NCI-H2227 treated with DMSO at 0.1 percent for 48 hours (cell line): ENCODE measurements around the gene OPN1MW.
"Not testable (repeated sequence)": the region's sequence is repeated elsewhere in the genome, so short reads cannot be mapped to it uniquely, and the experiment has no call there.

Experiments
- DNase-seq: peaks from one replicate; lab custom pipeline; 2025; lab: John Stamatoyannopoulos, UW

The OPN1MW gene

DNA sequence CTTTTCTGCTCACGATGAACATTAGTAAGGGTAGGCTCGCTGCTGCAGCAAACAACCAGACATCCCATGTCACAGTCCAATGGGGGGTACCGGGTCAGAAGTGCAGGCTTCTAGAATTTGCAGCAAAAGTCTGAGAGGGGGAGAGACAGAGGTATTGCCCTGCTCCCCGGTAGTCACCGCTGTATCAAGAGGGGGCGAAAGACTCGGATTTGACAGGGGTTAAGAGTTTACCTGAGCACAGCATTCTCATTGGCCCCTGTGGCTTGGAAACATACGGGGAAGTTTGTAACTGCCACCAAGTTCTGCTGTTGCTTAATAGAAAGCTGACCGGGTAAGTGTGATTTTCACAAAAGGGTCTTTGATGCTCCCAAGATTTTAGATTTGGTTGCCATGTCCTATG is 28.7 kb downstream of the OPN1MW start:
- not testable (repeated sequence) for DNase-seq

DNA sequence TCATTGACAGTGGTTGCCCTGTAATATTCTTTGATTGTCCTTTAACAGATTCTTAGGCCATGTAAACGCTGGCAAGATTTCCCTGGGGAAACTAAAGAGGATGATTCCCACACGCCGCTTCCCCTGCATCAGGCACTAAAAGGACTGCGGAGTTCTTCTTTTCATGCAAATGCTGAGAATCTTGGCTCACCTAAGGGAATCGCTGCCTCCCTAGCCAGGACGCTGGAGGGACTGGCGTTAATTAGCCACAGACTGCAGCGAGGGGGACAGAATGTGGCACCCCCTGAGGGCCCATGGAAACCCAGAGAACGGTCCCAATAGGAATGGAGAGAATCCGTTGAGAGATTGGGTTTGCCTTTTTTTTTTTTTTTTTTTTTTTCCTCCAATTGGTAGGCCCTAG is 29.1 kb downstream of the OPN1MW start:
- not testable (repeated sequence) for DNase-seq

DNA sequence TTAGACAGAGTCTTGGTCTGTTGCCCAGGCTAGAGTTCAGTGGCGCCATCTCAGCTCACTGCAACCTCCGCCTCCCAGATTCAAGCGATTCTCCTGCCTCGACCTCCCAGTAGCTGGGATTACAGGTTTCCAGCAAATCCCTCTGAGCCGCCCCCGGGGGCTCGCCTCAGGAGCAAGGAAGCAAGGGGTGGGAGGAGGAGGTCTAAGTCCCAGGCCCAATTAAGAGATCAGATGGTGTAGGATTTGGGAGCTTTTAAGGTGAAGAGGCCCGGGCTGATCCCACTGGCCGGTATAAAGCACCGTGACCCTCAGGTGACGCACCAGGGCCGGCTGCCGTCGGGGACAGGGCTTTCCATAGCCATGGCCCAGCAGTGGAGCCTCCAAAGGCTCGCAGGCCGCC is 37.1 kb downstream of the OPN1MW start, which contains the start of gene OPN1MW2:
TSS of gene OPN1MW2 (plus strand) at position 301 of the 400 bp plus-strand sequence. CDS start at position 361, 60 bp downstream.
- not testable (repeated sequence) for DNase-seq

DNA sequence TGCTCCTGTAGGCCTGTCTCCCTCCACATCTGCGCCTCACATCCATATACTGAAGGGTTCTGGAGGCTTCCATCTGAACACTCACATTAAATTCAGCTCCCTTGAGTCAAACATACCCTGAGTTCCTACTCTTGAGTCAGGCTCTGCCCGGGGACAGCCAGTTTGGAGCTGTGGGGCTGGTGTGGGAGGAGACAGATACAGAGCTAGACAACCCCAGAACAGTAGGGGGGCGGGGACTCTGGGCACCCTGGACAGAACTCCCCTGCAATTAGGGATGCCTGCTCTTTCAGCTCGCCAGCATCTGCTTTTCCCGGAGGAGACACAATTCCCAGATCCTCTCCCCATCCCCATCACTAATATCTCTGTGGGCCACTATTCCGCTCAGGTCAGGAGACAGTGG is 42.9 kb downstream of the OPN1MW start:
- DNase-seq: not testable (repeated sequence)

DNA sequence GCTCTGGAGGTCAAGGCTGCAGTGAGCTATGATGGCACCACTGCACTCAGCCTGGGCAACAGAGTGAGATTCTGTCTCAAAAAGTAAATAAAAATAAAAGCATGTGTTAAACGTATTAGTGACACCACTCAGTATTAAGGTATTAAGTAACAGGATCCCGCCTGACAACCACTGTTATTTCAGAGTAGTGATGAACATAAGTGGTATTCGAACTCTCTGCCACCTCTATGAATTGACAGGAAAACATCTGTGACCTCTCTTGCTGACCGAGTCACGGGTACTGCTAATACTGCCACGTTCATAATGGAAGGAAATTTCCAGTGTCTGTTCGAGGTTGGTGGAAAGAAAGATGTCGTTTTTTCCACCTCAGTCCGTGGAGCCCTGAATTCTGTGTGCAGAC is 44.3 kb downstream of the OPN1MW start:
- DNase-seq: not testable (repeated sequence)

DNA sequence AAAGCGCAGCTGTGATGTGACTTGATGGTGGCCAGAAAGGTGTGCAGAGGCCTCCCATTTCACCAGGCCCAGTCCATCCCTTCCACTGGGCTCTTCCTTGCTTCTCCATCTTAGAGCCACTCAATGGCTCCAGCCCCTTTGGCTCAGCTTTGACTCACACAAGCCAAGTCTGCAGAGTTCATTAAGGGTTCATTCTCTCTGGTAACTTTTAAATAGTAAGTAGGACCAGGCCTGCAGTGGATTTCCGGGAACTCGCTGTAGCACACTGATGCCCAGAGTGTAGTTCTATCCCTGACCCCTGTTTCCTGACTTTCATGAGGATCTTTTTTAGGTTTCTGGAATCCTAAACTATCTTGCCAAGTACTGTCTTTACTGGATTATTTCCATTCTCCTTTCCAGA is 49.0 kb downstream of the OPN1MW start:
- not testable (repeated sequence) for DNase-seq

DNA sequence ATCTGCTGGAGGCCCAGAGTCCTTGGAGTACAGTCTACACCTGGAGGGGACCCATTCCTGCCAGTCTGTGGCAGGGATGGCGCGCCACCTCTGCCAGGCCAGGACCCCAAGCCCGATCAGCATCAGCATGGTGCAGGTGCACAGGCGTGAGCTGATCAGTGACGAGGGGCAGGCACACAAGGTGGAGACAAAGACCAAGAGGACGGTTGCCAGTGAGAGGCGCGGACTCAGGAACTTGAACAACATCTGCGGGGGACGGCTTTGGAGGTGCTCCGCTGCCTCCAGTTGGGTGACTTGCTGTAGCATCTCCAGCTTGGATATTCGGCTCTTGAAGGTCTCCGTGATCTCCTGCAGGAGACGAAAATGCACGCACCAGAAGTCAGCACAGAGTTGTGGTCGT is 51.2 kb downstream of the OPN1MW start:
- DNase-seq: not testable (repeated sequence)

DNA sequence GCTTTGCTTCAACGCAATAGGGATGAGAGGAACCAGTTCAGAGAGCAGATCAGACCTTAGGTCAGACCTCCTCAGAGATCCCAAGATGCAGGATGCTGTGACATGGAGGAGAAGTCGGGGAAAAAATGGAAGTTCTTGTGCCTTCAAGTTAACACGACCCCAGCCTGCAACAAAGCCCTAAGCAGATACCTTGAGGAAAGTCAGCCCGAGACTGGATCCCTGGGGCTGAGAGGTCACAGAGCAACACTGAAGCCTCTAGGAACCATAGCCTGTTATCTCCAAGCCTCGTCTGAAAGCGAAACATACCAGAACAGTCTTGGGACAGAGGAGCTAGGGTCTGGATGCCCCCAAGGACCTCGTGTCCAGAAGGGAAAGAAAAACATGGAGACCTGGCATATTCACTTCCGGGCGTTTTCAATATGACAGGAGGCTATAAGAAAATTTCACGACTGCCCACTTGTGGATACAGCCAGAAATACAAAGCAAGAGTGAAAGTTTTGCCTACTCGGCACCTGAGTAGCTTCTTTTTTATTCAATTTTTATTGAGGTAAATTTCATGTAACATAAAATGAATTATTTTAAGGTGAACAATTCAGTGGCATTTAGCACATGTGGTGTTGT is 56.7 kb downstream of the OPN1MW start:
- not testable (repeated sequence) for DNase-seq

DNA sequence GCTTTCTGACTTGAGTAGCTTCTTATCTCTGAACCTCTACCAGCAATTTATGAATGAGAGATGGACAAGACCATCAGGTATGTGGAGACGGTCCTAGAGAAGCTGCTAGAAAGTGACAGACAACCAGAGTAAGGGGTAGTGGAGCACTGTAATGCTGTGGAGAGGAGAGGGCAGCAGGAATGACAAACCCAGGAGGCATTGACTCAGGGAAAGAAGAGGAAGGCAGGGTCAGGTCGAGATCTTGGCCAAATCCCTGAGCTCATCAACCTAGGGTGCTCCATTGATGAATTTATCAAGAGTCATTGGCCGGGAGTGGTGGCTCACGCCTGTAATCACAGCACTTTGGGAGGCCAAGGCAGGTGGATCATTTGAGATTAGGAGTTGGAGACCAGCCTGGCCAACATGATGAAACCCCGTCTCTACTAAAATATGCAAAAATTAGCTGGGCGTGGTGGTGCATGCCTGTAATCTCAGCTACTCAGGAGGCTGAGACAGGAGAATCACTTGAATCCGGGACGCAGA is 57.6 kb downstream of the OPN1MW start:
- not testable (repeated sequence) for DNase-seq
